Measurements from ENCODE around the gene WDTC1.
A peak's percentile ranks its signal among the peaks of the same experiment; 100 is the strongest.
"Not testable (repeated sequence)": the region's sequence is repeated elsewhere in the genome, so short reads cannot be mapped to it uniquely, and the experiment has no call there.

WDTC1 gene, protein sequence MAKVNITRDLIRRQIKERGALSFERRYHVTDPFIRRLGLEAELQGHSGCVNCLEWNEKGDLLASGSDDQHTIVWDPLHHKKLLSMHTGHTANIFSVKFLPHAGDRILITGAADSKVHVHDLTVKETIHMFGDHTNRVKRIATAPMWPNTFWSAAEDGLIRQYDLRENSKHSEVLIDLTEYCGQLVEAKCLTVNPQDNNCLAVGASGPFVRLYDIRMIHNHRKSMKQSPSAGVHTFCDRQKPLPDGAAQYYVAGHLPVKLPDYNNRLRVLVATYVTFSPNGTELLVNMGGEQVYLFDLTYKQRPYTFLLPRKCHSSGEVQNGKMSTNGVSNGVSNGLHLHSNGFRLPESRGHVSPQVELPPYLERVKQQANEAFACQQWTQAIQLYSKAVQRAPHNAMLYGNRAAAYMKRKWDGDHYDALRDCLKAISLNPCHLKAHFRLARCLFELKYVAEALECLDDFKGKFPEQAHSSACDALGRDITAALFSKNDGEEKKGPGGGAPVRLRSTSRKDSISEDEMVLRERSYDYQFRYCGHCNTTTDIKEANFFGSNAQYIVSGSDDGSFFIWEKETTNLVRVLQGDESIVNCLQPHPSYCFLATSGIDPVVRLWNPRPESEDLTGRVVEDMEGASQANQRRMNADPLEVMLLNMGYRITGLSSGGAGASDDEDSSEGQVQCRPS

DNA sequence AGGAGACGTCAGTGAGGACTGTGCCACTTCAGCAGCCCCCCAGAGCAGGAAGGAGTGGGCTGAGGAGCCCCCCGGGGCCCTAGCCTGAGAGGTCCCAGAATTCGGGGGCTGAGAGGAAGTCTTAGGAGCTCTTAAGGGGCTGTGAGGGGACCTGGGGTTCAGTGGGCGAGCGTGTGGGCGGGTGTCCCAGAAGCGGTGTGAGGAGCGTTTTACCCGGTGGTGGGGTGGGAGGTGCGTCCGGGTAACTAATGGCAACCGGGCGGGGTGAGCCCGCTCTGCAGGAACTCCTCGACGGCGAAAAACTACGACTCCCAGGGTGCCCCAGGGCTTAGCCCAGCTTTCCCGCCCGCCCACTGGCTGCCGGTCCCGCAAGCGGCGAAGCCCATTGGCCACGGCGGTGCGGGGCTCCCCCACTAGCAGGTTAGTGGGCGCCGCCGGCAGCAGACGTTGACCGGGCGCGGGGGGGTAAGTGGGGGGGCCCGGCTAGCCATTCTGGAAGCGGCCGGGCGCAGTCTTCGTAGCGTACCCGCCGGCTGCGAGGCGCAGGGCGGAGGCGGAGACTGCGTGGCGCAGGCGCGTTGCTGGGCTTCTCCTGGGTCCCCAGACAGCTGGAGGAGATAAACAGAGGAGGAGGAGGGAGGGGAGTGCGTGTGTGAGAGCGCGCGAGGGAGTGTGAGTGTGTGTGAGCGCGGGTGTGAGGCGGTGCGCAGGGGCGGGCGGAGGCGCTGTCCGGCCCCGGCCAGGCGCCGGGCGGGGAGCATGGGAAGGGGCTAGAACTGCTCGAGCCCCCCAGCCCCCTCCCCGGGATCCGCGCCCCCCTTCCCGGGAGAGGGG is at the start of gene WDTC1:
WDTC1 (plus strand) TSS at position 584 of the 834 bp plus-strand sequence. CDS start 26,423 bp downstream, outside the sequence.
- peak; percentile 83 for DNase-seq (ENCODE audit: extremely low read depth, low read depth)
- TF ChIP-seq, protein P1, sequence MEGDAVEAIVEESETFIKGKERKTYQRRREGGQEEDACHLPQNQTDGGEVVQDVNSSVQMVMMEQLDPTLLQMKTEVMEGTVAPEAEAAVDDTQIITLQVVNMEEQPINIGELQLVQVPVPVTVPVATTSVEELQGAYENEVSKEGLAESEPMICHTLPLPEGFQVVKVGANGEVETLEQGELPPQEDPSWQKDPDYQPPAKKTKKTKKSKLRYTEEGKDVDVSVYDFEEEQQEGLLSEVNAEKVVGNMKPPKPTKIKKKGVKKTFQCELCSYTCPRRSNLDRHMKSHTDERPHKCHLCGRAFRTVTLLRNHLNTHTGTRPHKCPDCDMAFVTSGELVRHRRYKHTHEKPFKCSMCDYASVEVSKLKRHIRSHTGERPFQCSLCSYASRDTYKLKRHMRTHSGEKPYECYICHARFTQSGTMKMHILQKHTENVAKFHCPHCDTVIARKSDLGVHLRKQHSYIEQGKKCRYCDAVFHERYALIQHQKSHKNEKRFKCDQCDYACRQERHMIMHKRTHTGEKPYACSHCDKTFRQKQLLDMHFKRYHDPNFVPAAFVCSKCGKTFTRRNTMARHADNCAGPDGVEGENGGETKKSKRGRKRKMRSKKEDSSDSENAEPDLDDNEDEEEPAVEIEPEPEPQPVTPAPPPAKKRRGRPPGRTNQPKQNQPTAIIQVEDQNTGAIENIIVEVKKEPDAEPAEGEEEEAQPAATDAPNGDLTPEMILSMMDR (IDR thresholded peaks at IDR 0.05; ENCODE audit: low read depth, low read length, missing control alignments), result no peak
- H3K4me3 ChIP-seq (replicated peaks; ENCODE audit: low read depth, low read length), result peak within 1 kb of the TSS; percentile 58

DNA sequence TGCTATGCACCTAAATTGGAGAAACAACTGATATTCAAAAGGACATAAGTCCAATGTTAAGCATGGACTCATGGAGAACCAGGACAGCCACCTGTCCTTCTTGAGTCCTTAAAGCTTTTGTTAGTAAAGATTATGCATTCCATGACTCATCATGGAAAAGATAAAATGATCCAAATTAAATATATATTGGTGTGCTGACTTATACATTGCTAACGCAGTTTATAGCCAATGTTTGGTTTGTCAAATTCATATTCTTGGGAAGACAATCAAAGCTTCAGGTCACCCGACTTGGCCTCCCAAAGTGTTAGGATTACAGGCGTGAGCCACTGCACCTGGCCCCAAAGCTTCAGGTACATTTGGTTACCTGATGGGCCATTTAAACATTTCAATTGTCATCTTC is 49.8 kb upstream of the WDTC1 start:
- H3K4me3 ChIP-seq (replicated peaks; ENCODE audit: low read depth, low read length); DNase-seq (ENCODE audit: extremely low read depth, low read depth): not testable (repeated sequence)

DNA sequence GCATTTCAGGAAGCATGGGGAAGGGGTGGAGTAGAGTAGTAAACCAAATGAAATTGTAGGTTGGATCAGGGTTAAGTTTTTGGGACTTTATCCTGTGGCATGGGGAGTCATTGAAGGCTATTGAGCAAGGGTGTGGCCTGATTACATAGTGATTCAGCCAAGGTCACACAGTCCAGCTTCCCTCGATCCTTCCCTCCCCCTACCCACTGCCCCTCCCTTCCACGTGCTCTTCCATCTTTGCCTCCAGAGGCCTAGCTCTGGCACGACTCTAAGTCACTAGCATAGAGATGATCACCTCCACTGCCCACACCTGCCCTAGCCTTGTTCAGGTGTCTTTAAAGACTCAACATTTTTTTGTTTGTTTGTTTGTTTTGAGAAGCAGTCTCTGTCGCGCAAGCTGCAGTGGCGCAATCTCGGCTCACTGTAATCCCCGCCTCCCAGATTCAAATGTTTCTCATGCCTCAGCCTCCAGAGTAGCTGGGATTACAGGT is 42.3 kb upstream of the WDTC1 start:
- DNase-seq (ENCODE audit: extremely low read depth, low read depth), result no peak
- H3K4me3 ChIP-seq (replicated peaks; ENCODE audit: low read depth, low read length), result no peak overlapping the region
- TF ChIP-seq, protein P1 (IDR thresholded peaks at IDR 0.05; ENCODE audit: low read depth, low read length, missing control alignments), result no peak

DNA sequence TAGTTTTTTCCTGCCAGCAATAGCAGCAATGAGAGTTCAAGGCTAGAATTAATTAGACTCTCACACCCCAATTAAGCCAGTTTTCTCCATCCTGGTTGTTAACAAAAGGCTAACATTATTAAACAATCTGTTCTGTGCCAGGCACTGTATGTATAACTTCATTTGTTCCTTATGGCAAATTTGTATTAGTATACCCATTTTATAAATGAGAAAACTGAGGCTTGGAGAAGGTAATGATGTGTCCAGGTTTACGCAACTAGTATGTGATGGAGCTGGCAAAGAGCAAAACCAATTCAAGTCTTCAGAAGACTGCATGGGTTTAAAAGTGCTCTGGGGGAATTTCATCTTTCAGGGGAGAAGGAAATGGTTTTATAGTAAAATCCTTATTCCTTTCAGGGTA is 41.2 kb upstream of the WDTC1 start:
- TF ChIP-seq, protein P1 (IDR thresholded peaks at IDR 0.05; ENCODE audit: low read depth, low read length, missing control alignments), result no peak

DNA sequence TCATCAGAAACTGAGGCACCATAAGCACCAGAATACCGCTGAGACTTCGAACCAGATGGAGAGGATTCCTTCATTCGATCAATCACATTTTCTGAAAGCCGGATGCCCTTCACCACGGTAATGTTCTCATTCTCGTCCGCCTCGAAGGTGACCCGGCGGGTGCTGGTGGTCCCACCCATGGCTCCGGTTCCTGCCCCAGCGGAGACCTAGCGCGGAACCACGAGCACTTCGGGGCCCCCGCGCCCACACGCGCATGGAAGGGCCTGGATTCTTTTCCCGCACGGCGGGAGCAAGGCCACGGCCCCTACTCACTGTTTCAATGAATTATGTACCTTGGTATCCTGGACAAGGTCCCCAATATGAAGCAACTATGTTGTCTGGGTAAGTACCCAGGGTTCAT is 33.1 kb upstream of the WDTC1 start:
- no peak overlapping the region for H3K4me3 ChIP-seq (replicated peaks; ENCODE audit: low read depth, low read length)
- DNase-seq (ENCODE audit: extremely low read depth, low read depth), result no peak
- TF ChIP-seq, protein P1 (IDR thresholded peaks at IDR 0.05; ENCODE audit: low read depth, low read length, missing control alignments), result no peak

More for the DNA sequence above, 41.2 kb upstream of the WDTC1 start:
- DNase-seq (ENCODE audit: extremely low read depth, low read depth), result no peak
- H3K4me3 ChIP-seq (replicated peaks; ENCODE audit: low read depth, low read length), result no peak overlapping the region

DNA sequence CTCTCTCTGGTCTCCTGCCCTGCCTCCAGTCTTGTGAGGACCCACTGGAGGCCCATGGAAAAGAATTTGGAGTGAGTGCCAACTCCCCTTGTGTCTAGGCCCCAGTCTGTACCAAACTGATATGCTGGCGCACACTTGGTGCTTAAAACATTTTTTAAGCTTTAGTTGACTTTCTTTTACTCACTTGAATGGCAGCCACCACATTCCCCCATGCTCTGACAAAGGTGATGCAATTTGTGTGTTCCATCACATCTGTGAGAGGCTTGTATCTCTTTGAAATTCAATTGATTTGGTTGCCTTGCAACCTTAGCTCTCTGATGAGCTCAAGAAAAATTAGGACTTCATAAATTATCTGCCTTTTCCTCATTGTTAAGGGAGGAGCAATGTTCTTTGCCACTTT is 30.5 kb upstream of the WDTC1 start:
- TF ChIP-seq, protein P1 (IDR thresholded peaks at IDR 0.05; ENCODE audit: low read depth, low read length, missing control alignments), result no peak
- H3K4me3 ChIP-seq (replicated peaks; ENCODE audit: low read depth, low read length), result no peak overlapping the region
- DNase-seq (ENCODE audit: extremely low read depth, low read depth), result no peak

DNA sequence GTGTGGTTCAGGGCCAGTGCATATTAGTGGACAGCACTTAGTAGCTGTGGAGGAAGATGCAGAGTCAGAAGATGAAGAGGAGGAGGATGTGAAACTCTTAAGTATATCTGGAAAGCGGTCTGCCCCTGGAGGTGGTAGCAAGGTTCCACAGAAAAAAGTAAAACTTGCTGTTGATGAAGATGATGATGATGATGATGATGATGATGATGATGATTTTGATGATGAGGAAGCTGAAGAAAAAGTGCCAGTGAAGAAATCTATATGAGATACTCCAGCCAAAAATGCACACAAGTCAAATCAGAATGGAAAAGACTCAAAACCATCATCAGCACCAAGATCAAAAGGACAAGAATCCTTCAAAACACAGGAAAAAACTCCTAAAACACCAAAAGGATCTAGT is 27.2 kb upstream of the WDTC1 start:
- not testable (repeated sequence) for DNase-seq (ENCODE audit: extremely low read depth, low read depth); H3K4me3 ChIP-seq (replicated peaks; ENCODE audit: low read depth, low read length)

DNA sequence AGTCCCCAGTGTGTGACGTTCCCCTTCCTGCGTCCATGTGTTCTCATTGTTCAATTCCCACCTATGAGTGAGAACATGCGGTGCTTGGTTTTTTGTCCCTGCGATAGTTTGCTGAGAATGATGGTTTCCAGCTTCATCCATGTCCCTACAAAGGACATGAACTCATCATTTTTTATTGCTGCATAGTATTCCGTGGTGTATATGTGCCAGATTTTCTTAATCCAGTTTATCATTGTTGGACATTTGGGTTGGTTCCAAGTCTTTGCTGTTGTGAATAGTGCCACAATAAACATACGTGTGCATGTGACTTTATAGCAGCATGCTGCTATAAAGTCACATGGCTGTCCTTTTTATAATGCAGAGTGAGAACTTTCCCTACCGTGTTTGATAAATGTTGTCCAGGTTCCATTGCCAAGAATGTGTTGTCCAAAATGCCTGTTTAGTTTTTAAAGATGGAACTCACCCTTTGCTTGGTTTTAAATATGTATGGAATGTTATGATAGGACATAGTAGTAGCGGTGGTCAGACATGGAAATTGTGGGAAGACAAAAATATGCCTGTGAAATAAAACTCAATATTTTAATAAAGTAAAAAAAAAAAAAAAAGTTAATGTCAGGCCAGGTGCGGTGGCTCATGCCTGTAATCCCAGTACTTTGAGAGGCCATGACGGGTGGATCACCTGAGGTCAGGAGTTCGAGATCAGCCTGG is 26.1 kb upstream of the WDTC1 start:
- H3K4me3 ChIP-seq (replicated peaks; ENCODE audit: low read depth, low read length); DNase-seq (ENCODE audit: extremely low read depth, low read depth): not testable (repeated sequence)
